ENCODE results near the gene COL8A1. TPM values are rescaled to one million over a fixed set of nuclear protein-coding genes. Genes with fewer than 3 reads are reported as not detected.

The COL8A1 gene
- total RNA-seq, 1 experiment from 2014 or later: 0.13 TPM

- BruUV-seq (replicated peaks): no TSS peak
- TF ChIP-seq SIN3A (IDR thresholded peaks at IDR 0.05; ENCODE audit: borderline replicate concordance, insufficient read depth, low read depth, low read length) (no peak), TCF7L2 (IDR thresholded peaks at IDR 0.05; ENCODE audit: low read depth, low read length) (no peak), REST (IDR thresholded peaks at IDR 0.05; ENCODE audit: insufficient read depth in 1 of 2, low read depth in 2 of 2, low read length in 1 of 2) (no peak), POLR2AphosphoS5 (IDR thresholded peaks at IDR 0.05; ENCODE audit: low read depth, low read length) (no peak), CTCF (IDR thresholded peaks at IDR 0.05) (no peak)
- in situ Hi-C loops (cut with HindIII; ENCODE audit: low pct_unique_long_range_greater_than_20kb, low sequenced_read_pairs) (no loop called here), intact Hi-C loops (cut with micrococcal nuclease; ENCODE audit: unreplicated experiment) (no loop called here)
- no peak overlapping the region for H3K4me3 ChIP-seq (ENCODE audit: low read depth in 2 of 2, low read length in 2 of 2)
- no peak overlapping the region for H3K27ac ChIP-seq (ENCODE audit: low read length)
- H3K4me1 ChIP-seq (ENCODE audit: control insufficient read depth, insufficient read depth, low read length): no peaks in the 10 kb centered on the region
- ChIA-PET POLR2A (no interaction called here), CTCF (no interaction called here)
- H3K36me3 ChIP-seq (ENCODE audit: control insufficient read depth, insufficient read depth, low read length): no peaks in the 10 kb centered on the region
- no peaks in the 10 kb centered on the region for H3K9me3 ChIP-seq (ENCODE audit: control insufficient read depth, insufficient read depth, low read depth, low read length)
- ATAC-seq: no peak
- DNase-seq (ENCODE audit: low read depth, low spot score): no peak
- peaks cover 6% of the 10 kb centered on the region for H3K27me3 ChIP-seq (ENCODE audit: control insufficient read depth, insufficient read depth, low read length)
Observed at GRCh38 chr3:99662838-99663570, 24.6 kb downstream of the COL8A1 start.

- no peak overlapping the region for H3K27ac ChIP-seq (ENCODE audit: low read length)
- no TSS peak for BruUV-seq (replicated peaks)
- in situ Hi-C loops (cut with HindIII; ENCODE audit: low pct_unique_long_range_greater_than_20kb, low sequenced_read_pairs): no loop called here
- H3K27me3 ChIP-seq (ENCODE audit: control insufficient read depth, insufficient read depth, low read length): peaks cover 6% of the 10 kb centered on the region
- no peaks in the 10 kb centered on the region for H3K4me1 ChIP-seq (ENCODE audit: control insufficient read depth, insufficient read depth, low read length)
- TF ChIP-seq TCF7L2 (IDR thresholded peaks at IDR 0.05; ENCODE audit: low read depth, low read length): no peak
- TF ChIP-seq POLR2AphosphoS5 (IDR thresholded peaks at IDR 0.05; ENCODE audit: low read depth, low read length): no peak
- TF ChIP-seq REST (IDR thresholded peaks at IDR 0.05; ENCODE audit: insufficient read depth in 1 of 2, low read depth in 2 of 2, low read length in 1 of 2): no peak
- ATAC-seq: no peak
- intact Hi-C loops (cut with micrococcal nuclease; ENCODE audit: unreplicated experiment): no loop called here
- no peaks in the 10 kb centered on the region for H3K36me3 ChIP-seq (ENCODE audit: control insufficient read depth, insufficient read depth, low read length)
- no peak overlapping the region for H3K4me3 ChIP-seq (ENCODE audit: low read depth in 2 of 2, low read length in 2 of 2)
- H3K9me3 ChIP-seq (ENCODE audit: control insufficient read depth, insufficient read depth, low read depth, low read length): no peaks in the 10 kb centered on the region
- no peak for DNase-seq (ENCODE audit: low read depth, low spot score)
- ChIA-PET CTCF (interaction anchor here (0.7 kb wide), 1 partner anchor 636 kb away, joined by 3 read pairs; no protein-coding TSS in a partner anchor), POLR2A (no interaction called here)
Observed at GRCh38 chr3:99663977-99664376, 25.6 kb downstream of the COL8A1 start.

Measured in Panc1 (cell line).